Glomerular endothelial cell (primary cell): ENCODE data around the gene ATRIP. TPM values are rescaled to one million over a fixed set of nuclear protein-coding genes. Genes with fewer than 3 reads are reported as not detected.

ENCODE experiments used
- DNase-seq: peaks from one replicate; pipeline ENCODE4 v3.0.0-alpha.2; 2011; ENCODE audit warnings: low read depth, low spot score; ENCODE audit errors: extremely low read depth
- total RNA-seq: library from RNA; depleted of rRNA; stranded (reverse); fragments of >200 nt; gene quantifications from 2 replicates; pipeline ENCODE4 v1.2.3, GENCODE V29; 2015

ATRIP gene
- total RNA-seq, 1 donor from 2014 or later = 8.6 TPM

- no peak for DNase-seq
Measured at GRCh38 chr3:48423241-48423882, 23.2 kb upstream of the ATRIP start.

- no peak for DNase-seq
Measured at GRCh38 chr3:48423883-48424695, 22.4 kb upstream of the ATRIP start.

- DNase-seq = no peak
Measured at GRCh38 chr3:48425281-48425812, 21.2 kb upstream of the ATRIP start.

DNA sequence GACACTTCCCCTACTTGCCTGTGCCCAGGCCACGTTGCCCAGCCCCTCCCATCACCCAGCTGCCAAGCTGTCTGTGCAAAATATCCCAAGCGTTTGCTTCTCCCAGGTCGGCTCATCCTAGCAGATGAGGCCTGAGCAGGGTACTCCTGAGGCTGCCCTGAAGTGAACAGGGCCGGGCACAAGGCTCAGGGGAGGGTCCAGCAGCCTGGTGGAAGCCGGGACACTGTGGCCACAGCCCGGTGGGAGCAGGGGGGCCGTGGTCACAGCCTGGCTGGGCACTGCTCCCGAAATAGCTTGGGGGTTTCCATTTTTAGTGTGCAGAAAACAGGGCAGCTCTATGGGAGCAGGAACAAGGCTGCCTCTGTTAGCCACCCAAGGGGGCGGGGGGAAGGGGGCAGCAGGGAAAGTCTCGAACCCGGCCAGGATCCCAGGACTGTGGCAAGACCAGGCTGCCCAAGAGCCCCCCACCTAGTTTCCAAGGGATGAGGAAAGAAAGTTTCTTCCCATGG is 20.1 kb upstream of the ATRIP start:
- no peak for DNase-seq

DNA sequence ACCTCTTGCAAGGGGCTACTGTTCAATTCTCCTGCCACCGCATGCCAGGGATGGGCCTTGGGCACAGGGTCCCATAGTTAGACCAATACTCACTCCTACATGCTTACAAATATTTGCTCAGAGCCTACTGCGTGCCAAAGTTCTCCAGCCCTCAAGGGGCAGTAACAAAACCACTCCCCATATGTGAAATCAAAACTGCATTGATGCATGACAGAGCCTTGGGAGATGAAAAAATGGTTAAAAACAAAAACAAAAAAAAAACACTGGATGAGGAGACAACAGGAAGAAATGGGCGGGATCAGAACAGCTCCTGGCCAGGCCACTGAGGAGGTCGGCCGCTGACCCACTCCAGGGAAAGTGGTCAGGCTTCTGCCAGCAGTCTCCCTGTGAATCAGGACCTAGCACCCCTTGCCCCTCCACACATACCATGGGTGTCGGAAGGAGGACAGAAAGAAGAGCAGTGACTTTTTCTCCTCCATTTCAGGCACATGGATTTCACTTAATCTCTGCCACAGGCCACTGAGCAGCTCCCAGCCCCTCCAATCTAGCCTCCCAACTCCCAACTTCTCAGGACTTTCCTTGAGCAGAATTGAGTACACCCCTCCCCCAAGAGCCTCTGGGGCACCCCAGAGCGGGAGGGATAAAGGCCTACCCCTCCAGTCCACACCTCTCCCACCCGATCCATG is 19.4 kb upstream of the ATRIP start:
- no peak for DNase-seq

GRCh38 chr3:48427630-48427962 is 18.9 kb upstream of the ATRIP start:
- DNase-seq = no peak

GRCh38 chr3:48428088-48428571 is 18.4 kb upstream of the ATRIP start:
- no peak for DNase-seq

GRCh38 chr3:48428572-48429316 is 17.8 kb upstream of the ATRIP start:
- no peak for DNase-seq

DNA sequence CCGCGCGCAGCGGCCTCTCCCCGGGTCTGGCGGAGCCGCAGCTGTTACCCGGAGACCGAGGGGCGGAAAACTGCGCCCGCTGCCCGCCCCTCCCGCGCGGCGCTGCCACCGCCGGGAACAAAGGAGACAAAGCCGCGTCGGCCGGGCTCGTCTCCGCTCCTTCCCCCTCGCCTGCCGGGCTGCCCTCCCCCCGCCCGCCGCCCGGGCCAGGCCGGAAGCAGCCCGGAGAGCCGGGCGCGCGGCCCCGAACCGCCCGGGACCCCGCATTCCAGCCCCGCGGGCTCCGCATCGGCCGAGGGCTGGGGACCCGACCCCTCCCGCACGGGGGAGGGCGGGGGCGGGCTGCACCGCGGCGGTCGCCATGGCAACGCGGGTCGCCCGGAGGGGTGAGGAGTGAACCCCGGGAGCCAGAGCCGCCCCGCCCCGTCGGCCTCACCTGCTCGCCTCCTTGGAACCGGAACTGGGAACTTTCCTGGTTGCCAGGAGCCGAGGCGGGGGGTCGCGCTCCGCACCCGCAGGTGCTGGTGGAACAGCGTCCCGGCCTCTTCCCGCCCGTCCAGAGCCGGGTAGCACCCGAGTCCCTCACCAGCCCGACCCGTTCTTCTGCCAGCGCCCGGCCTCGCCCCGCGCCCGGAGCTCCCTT is 17.1 kb upstream of the ATRIP start:
- DNase-seq = no peak

DNA sequence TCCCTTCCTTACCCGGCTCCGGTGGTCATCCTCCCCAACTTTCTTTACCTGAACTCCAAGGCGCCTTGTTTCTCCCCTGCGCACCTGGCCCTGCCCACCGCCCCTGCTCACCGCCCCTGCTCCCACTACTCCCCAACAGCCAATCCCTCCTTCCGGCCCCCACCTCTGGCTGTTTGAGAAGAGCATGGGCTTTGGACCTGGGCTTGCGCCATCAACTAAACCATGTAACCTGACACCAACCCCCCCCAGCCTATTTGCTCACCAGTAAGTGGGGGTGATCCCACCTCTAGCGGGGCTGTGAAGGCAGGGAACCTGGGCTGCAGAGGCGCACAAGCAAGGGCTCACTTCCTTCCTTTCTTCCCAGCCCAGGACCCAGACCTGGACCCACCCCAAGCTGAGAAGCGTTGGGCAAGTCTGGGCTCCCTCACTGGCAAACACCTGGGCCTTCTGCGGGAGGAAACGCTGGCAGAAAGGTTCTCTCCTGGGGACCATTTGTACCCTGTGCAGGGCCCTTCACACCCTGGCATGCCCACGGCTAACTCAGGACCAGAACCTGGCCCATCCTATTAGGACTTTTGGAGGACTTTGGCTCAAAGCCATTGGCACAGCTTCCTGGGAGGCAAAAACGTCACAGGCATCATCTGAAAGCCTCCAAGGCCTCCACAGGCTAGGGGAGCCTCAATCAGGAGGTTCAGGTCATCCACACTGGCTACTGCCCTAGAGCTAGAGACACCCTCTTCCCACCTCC is 16.4 kb upstream of the ATRIP start, which contains the start of gene PLXNB1:
Gene PLXNB1, minus strand, starts transcription at position 127 of the 748 bp plus-strand sequence. CDS start 5,475 bp downstream, outside the sequence.
- DNase-seq = no peak

- no peak for DNase-seq
Measured at GRCh38 chr3:48430708-48431101, 15.8 kb upstream of the ATRIP start.

DNA sequence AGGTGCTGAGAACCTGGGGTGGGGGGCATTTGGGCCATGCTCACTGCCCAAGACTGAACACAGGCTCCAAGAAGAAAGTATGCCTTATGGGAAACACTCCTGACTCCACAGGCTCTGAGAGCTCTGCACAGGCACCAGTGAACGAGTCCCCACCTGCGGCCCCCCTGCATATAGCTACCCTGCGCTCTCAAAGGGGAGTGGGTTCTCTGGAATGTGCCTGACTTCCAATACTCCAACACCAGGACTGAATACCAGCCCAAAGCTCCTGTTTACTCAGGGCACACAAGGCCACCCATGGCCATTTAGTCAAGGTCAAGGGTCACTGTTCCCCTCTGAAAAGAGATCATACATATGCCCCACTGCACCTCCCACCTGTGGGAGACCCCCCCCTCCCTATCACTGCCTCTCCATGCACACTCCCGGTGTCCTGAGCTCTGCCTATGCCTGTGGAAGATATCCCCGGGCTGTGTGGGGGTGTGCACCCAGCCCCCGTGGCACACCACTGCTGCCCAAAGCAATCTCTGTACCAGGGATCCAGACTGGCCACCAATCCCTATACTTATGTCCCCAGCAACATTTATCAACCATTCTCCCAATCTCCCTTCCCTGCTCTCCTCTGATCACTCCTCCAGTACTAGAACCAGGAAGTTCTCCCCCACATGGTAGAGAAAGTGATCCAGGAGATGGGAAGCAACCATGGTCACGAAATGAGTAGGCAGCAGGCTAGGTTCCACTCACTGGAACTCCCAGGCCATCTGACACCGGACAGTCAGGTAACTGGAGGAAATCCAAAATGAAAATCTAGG is 15.1 kb upstream of the ATRIP start:
- DNase-seq = no peak

DNA sequence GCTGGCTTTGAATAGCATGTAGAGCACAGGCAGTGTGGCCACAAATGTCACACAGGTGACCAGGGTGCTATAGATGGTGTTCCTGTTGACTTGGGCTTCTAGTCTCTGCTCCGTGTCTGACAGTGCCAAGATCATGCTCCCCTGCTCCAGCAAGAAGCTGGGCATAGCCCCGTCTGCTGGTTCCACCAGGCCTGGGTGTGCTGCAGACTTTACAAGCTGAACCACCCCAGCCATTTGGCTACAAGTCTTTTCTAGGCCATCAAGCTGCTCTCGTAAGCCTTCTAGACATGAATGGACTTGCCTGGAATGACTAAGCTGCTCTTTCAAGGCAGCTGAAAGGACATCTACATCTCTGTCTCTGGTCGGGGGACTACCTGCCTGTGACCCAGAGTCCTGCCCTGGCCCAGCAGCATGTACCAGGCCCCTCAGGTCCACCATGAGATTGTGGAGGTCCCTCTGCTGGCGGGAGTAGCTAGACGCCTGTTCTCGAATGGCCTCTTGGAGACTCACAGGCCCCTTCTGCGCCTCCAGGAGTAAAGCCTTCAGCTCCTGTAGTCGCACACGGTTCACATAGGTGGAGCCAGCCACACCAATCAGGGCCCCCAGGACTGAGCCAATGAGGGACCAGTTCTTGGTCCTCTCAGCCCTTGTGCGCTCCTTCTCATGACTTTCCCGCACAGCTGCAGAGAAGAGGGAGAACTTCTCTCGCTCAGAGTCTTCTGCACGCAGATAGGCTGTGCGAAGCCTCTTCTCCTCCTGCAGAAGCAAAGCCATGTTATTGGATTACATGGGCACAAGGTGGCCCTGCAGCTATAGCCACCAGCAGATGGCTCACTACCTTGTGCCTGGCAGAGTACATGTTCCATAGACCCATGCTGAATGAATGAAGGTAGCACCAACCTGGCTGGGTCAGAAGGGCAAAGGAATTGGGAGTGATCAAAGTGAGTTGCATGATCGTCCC is 13.8 kb upstream of the ATRIP start:
- no peak for DNase-seq

DNA sequence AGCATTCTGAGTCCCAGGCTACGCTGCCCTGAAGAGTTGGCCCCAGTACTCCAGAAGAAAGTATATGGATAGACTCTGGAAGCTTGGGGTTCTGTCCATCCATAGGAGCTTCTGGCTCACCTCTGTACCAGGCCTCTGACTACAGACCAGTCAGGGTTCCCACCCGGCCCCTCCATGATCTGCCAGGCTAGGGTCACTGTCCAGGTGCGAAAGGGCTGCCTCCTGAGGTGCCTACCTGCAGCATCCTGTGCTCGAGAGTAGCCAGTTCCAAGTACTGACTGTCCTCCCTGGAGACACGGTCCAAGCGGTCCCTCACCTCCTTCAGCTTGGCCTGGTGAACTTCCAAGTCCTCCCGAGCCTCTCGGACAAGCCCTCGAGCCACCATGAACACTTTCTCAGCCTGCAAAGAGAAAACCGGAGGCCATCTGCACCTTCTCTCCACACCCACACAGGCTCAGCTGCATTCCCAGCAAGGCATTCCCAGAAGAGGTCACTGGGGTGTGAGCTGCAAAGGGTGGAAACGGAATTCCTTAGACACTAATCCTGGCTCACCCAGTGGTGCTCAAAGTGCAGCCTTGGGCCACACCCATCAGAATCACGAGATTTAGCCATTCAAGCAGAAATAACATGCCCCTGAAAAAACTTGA is 12.9 kb upstream of the ATRIP start:
- no peak for DNase-seq

DNA sequence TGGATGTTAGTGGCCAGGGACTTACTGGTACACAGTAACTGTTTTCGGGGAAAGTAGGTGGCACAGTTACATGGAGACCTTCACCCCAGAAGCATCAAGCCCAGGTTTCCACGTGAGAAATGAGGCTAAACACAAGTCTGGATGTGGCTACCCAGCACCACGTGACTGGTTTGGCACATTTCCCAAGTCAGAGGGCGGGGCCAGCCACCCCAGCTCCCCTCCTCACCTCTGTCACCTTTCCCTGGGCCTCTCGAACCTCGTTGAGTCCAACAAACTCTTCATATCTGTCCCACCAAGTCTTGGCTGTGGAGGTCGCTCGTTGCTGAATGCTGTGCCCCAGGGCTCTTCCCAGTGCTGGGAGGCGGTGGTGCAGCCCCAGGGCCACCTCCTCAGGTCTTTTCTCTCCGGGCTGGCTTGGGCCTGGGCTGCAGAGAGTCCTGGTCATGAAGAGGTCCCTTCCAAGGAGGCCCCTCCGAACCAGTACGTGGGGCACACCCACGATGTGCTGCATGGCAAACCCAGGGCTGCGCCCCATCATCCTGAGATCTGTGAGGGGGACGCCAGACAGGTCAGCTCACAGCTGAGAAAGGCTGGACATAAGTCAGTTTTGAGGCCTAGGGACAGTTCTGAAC is 11.8 kb upstream of the ATRIP start:
- no peak for DNase-seq

DNA sequence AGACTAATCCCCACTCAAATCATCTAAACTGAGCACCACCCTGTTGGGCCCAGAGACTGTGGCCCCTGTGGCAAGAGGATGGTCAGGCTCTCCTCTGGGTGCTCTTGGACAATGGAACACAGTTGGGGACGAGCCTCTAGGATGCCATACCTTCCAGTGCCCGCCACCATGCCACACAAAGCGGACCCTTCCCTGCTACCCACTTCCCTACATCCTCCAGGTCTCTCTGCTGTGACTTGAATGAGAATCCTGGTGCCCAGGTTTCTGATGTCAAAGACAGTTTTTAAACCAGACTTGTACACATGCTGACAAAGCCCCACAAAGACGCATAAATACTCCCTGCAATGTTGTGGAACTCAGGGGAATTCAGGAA is 11.3 kb upstream of the ATRIP start:
- DNase-seq = no peak
